PFSK-1 (cell line): ENCODE results near the gene CCDC197.

Source experiments
- FOXP2 ChIP-seq: optimal IDR thresholded peaks from 2 replicates; pipeline ENCODE3; 2011; ENCODE audit warnings: borderline replicate concordance, control low read depth, inconsistent platforms; ENCODE audit not compliant: insufficient read depth; ENCODE audit errors: extremely low read length, extremely low read depth
- POLR2AphosphoS5 ChIP-seq: IDR thresholded peaks from 2 replicates; pipeline ENCODE4 v1.6.1; 2012; ENCODE audit warnings: low read depth, mild to moderate bottlenecking, control low read depth, low read length, moderate library complexity
- SIN3A ChIP-seq: IDR thresholded peaks from 2 replicates; pipeline ENCODE4 v1.6.1; 2012; ENCODE audit warnings: mild to moderate bottlenecking, low read length, moderate library complexity, borderline replicate concordance; ENCODE audit not compliant: insufficient read depth
- TAF1 ChIP-seq: IDR thresholded peaks from 2 replicates; pipeline ENCODE4 v1.6.1; 2012; ENCODE audit warnings: low read length, control low read depth, borderline replicate concordance; ENCODE audit not compliant: insufficient read depth
- TF ChIP-seq, protein P1 (sequence below), 2 experiments: IDR thresholded peaks; 2 replicates each; pipeline versions ENCODE4 v1.6.1 to v1.8.0; 2011 to 2012; ENCODE audit warnings: low read depth in 2 of 2, low read length in 2 of 2, control low read depth in 1 of 2, inconsistent platforms in 1 of 2, mild to moderate bottlenecking in 1 of 2, moderate library complexity in 1 of 2; ENCODE audit not compliant: insufficient read depth in 1 of 2

DNA sequence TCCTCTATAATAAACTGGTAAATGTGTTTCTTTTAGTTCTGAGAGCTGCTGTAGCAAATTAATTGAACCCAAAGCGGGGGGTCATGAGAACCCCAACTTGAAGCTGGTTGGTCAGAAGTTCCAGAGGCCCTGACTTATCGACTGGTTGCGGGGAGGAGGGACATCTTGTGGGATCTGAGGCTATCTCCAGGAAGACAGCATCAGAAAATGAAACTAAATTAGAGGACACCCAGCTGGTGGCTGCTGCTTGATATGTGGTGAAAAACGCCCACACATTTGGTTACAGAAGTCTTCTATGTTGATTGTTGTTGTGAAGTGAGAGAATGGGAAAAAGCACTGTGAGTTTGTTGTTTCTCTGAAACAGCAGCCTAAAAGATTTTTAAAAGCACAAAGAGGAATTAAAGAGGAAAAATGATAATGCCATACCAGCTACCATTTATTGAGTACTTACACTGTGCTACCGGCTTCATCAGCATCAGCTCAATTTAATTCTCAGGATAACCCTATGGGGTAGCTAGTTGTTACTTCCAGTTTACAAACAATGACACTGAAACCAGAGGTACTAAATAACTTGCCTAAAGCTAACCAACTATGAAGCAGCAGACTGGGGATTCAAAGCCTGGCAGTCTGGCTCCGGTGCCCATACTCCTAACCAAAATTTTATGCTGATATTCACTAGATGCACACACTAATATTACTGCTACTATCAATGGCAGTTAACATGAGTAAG is 59.6 kb downstream of the CCDC197 start:
- TF ChIP-seq TAF1 (no peak), SIN3A (no peak), POLR2AphosphoS5 (no peak), FOXP2 (no peak)
- TF ChIP-seq, protein P1, sequence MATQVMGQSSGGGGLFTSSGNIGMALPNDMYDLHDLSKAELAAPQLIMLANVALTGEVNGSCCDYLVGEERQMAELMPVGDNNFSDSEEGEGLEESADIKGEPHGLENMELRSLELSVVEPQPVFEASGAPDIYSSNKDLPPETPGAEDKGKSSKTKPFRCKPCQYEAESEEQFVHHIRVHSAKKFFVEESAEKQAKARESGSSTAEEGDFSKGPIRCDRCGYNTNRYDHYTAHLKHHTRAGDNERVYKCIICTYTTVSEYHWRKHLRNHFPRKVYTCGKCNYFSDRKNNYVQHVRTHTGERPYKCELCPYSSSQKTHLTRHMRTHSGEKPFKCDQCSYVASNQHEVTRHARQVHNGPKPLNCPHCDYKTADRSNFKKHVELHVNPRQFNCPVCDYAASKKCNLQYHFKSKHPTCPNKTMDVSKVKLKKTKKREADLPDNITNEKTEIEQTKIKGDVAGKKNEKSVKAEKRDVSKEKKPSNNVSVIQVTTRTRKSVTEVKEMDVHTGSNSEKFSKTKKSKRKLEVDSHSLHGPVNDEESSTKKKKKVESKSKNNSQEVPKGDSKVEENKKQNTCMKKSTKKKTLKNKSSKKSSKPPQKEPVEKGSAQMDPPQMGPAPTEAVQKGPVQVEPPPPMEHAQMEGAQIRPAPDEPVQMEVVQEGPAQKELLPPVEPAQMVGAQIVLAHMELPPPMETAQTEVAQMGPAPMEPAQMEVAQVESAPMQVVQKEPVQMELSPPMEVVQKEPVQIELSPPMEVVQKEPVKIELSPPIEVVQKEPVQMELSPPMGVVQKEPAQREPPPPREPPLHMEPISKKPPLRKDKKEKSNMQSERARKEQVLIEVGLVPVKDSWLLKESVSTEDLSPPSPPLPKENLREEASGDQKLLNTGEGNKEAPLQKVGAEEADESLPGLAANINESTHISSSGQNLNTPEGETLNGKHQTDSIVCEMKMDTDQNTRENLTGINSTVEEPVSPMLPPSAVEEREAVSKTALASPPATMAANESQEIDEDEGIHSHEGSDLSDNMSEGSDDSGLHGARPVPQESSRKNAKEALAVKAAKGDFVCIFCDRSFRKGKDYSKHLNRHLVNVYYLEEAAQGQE (IDR thresholded peaks at IDR 0.05; ENCODE audit: insufficient read depth in 1 of 2, low read depth in 2 of 2, low read length in 2 of 2): no peak
